ENCODE results near the gene TCF19.
"Not testable (repeated sequence)": the region's sequence is repeated elsewhere in the genome, so short reads cannot be mapped to it uniquely, and the experiment has no call there.

TCF19 gene

GRCh38 chr6:31183859-31184258 is 25.5 kb downstream of the TCF19 start:
- not testable (repeated sequence) for DNase-seq

DNA sequence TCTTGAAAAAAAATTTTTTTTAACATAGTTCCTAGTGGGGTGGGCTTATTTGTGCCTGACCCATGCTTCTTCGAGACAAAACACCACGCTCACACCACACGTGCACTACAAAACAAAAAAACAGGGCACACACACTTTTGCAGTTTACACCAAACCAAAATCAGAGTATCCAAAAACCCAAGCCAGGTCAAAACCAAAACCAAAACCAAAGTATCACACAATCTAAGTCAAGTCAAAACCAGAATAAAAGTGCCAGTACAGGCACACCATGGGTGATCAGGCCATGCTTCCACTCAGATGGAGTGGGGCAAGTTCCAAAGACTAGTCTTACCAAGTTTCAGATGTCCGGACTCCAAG is 27.3 kb downstream of the TCF19 start:
- not testable (repeated sequence) for DNase-seq

- DNase-seq, result no peak
Observed at GRCh38 chr6:31186052-31186734, 27.8 kb downstream of the TCF19 start.

DNA sequence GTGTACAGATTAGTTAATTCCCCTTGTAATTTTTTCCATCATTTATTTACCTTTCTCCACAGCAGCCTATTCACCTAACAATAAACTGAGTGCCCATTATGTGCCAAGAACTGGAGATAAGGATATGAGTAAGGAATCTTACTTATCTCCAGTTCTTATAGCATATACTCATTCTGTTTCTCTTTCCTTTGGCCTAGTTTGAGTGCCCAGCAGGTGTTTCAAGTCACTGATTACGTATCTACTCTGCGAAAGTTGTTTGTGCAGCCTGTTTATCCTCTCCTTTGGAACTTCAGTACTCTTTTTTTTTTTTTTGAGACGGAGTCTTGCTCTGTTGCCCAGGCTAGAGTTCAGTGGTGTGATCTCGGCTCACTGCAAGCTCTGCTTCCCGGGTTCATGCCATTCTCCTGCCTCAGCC is 29.4 kb downstream of the TCF19 start:
- DNase-seq, result no peak

DNA sequence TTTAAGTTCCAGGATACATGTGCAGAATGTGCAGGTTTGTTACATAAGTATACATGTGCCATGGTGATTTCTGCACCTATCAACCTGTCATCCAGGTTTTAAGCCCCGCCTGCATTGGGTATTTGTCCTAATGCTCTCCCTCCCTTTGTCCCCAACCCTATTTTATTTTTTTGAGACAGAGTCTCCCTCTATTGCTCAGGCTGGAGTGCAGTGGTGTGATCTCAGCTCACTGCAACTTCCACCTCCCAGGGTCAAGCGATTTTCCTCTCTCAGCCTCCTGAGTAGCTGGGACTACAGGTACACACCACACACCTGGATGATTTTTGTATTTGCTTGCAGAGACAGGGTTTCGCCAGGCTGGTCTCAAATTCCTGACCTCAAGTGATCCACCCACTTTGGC is 30.8 kb downstream of the TCF19 start:
- not testable (repeated sequence) for DNase-seq

- no peak for DNase-seq
Observed at GRCh38 chr6:31190488-31190887, 32.1 kb downstream of the TCF19 start.

GRCh38 chr6:31192431-31193105 is 34.2 kb downstream of the TCF19 start:
- DNase-seq, result peak; percentile 65

- no peak for DNase-seq
Observed at GRCh38 chr6:31193206-31193605, 34.8 kb downstream of the TCF19 start.

GRCh38 chr6:31194061-31194834 is 35.9 kb downstream of the TCF19 start:
- DNase-seq, result no peak

- DNase-seq, result not testable (repeated sequence)
Observed at GRCh38 chr6:31195308-31195979, 37.1 kb downstream of the TCF19 start.

- DNase-seq, result not testable (repeated sequence)
Observed at GRCh38 chr6:31196251-31197022, 38.0 kb downstream of the TCF19 start.

GRCh38 chr6:31197559-31198305 is 39.3 kb downstream of the TCF19 start:
- DNase-seq, result peak; percentile 69

DNA sequence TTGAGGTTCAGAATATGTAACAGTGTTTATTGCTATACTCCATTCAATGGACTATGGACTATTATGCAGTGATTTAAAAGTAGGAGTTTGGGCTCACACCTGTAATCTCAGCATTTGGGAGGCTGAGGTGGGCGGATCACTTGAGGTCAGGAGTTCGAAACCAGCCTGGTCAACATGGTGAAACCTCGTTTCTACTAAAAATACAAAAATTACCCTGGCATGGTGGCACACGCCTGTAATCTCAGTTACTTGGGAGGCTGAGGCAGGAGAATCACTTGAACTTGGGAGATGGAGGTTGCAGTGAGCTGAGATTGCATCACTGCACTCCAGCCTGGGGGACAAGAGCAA is 40.7 kb downstream of the TCF19 start:
- DNase-seq, result not testable (repeated sequence)

- no peak for DNase-seq
Observed at GRCh38 chr6:31202259-31203166, 44.1 kb downstream of the TCF19 start.

- peak; percentile 72 for DNase-seq
Observed at GRCh38 chr6:31203345-31203979, 45.1 kb downstream of the TCF19 start.

GRCh38 chr6:31204751-31205145 is 46.4 kb downstream of the TCF19 start:
- no peak for DNase-seq

GRCh38 chr6:31205638-31206037 is 47.2 kb downstream of the TCF19 start:
- no peak for DNase-seq

DNA sequence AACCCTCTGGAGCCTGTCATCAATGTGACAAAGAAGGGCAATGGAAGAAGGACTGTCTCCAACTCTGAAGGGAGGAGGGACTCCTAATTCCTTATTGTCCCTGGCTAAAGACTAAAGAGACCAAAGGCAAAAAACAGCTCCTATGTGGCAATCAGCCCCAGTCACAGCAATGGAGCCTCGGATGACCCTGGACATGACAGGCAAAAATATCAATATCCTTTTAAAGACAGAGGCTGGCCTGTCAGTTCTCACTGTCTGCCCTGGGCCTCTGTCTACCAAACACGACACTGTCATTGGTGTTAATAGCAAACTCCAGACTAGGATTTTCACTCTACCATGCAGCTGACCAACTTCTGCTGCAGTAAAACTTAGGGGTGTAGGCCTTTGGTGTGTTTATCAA is 50.1 kb downstream of the TCF19 start:
- no peak for DNase-seq

GRCh38 chr6:31209137-31209536 is 50.7 kb downstream of the TCF19 start:
- DNase-seq, result no peak

DNA sequence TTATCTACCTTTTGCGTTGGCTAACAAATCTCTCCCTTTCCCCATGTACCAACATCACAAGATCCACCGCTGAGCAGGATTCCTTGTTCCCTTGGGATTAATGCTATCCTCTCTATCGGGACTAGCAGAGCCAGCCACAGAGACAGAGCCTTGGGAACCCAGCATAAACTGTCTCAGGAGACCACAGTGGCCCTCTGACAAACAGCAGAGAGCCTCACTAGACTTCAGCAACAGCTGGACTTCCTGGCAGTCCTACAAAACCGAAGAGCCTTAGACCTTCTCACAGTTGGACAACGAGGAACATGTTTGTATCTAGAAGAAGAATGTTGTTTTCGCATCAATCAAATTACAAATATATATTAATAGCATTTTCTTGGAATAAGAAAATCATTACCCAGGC is 51.7 kb downstream of the TCF19 start:
- DNase-seq, result no peak
